Measurements from ENCODE around the gene ZBED5. TPM values are rescaled to one million over a fixed set of nuclear protein-coding genes. Genes with fewer than 3 reads are reported as not detected.

Gene ZBED5
- total and polyA plus RNA-seq, 9 of the 15 experiments (the other 6 are each of a cell fraction or from before 2014, with no cell fraction given): 12.4 to 70.7 (median 26.8) TPM

DNA sequence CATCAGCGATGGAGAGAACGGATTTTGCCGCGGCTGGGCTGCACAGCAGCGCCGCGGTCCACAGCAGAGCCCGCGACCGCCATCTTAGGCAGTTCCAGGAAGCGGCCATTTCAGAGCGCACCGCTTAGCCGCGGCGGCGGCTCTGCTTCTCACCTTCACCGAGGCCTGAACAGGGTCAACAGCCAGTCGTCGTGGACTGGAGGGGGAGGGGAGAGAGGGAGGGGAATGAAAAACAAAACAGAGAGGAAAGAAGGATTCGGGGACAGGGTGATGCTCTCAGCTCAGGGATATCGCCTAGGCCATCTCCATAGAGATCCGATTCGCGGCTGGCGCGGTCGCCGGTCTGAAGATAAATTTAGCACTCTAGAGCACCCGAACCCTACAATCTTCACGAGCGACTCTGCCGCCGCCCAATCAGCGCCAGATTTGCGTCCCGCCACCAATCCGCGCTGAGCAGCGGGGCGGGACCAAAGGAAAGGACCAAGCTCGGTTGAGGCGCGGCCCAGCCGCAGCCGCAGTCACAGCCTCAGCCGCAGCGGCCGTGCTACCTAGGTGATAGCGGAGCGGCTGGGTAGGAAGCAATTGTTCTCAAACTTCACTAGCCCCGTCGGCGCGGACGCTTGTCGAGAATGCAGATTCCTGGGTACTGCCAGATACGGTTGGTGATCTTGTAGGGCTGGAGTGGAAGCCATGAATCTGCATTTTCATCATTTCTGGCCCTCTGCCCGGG, at the start of gene ZBED5 (continued):
- TF ChIP-seq PCBP2 (IDR thresholded peaks at IDR 0.05; ENCODE audit: low read depth, low read length, poor library complexity, severe bottlenecking): no peak
- TF ChIP-seq OTX1 (CRISPR knock-in tag; IDR thresholded peaks at IDR 0.05): peak; percentile 24; the same call in 1 of the 2 replicates
- TF ChIP-seq ARNT (IDR thresholded peaks at IDR 0.05): peak in 1 of 2 experiments; percentile 77; a peak in 3 of 4 replicates
- no peak for TF ChIP-seq XRCC3 (IDR thresholded peaks at IDR 0.05)
- peak; percentile 97 for TF ChIP-seq MEF2D (tag; conservative IDR thresholded peaks at IDR 0.05; ENCODE audit: low read depth)
- peak; percentile 92; the same call in 1 of the 2 replicates for TF ChIP-seq LARP7 (IDR thresholded peaks at IDR 0.05)
- TF ChIP-seq TFAP4 (CRISPR knock-in tag; IDR thresholded peaks at IDR 0.05; ENCODE audit: borderline replicate concordance): peak; percentile 66; the same call in 1 of the 2 replicates
- peak; percentile 74; the same call in 1 of the 2 replicates for TF ChIP-seq PHF21A (IDR thresholded peaks at IDR 0.05; ENCODE audit: borderline replicate concordance, low read depth)
- TF ChIP-seq EZH2 (IDR thresholded peaks at IDR 0.05; ENCODE audit: borderline replicate concordance, low read depth, low read length): no peak
- TF ChIP-seq, protein P1, sequence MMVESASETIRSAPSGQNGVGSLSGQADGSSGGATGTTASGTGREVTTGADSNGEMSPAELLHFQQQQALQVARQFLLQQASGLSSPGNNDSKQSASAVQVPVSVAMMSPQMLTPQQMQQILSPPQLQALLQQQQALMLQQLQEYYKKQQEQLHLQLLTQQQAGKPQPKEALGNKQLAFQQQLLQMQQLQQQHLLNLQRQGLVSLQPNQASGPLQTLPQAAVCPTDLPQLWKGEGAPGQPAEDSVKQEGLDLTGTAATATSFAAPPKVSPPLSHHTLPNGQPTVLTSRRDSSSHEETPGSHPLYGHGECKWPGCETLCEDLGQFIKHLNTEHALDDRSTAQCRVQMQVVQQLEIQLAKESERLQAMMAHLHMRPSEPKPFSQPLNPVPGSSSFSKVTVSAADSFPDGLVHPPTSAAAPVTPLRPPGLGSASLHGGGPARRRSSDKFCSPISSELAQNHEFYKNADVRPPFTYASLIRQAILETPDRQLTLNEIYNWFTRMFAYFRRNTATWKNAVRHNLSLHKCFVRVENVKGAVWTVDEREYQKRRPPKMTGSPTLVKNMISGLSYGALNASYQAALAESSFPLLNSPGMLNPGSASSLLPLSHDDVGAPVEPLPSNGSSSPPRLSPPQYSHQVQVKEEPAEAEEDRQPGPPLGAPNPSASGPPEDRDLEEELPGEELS (CRISPR knock-in tag; IDR thresholded peaks at IDR 0.05; ENCODE audit: borderline replicate concordance): no peak
- TF ChIP-seq ZNF584 (CRISPR knock-in tag; IDR thresholded peaks at IDR 0.05; ENCODE audit: low read depth): 0 out of 2 replicates have a peak, but pooled peaks have one; percentile 43
- TF ChIP-seq NFYB (IDR thresholded peaks at IDR 0.05; ENCODE audit: extremely low read depth, insufficient read length): peak; percentile 53
- TF ChIP-seq ZNF263 (CRISPR knock-in tag; IDR thresholded peaks at IDR 0.05; ENCODE audit: borderline replicate concordance): peak; percentile 49; the same call in 1 of the 2 replicates
- TF ChIP-seq ZSCAN32 (CRISPR knock-in tag; IDR thresholded peaks at IDR 0.05): no peak
- TF ChIP-seq ZBTB7A (IDR thresholded peaks at IDR 0.05; ENCODE audit: borderline replicate concordance, control insufficient read depth, low read depth, low read length): no peak; the same call in 1 of the 2 replicates
- peak; percentile 86 for TF ChIP-seq NCOA6 (IDR thresholded peaks at IDR 0.05)
- TF ChIP-seq ZNF197 (CRISPR knock-in tag; IDR thresholded peaks at IDR 0.05; ENCODE audit: low read depth): no peak
- TF ChIP-seq PHF8 (IDR thresholded peaks at IDR 0.05; ENCODE audit: borderline replicate concordance, low read length): peak; percentile 49; the same call in 1 of the 2 replicates
- peak; percentile 38; the same call in 1 of the 2 replicates for TF ChIP-seq MTA1 (IDR thresholded peaks at IDR 0.05; ENCODE audit: borderline replicate concordance)
- TF ChIP-seq ZBTB2 (IDR thresholded peaks at IDR 0.05): 0 out of 2 replicates have a peak, but pooled peaks have one; percentile 46
- TF ChIP-seq ERF (CRISPR knock-in tag; IDR thresholded peaks at IDR 0.05): no peak
- TF ChIP-seq ETV5 (CRISPR knock-in tag; IDR thresholded peaks at IDR 0.05; ENCODE audit: low read depth): peak; percentile 48; the same call in 1 of the 2 replicates
- TF ChIP-seq CBFA2T2 (conservative IDR thresholded peaks at IDR 0.05): no peak
- no peak for TF ChIP-seq ZC3H4 (CRISPR knock-in tag; IDR thresholded peaks at IDR 0.05; ENCODE audit: borderline replicate concordance)
- no peak for TF ChIP-seq COPS2 (conservative IDR thresholded peaks at IDR 0.05)
